HG02763 (cell line): ENCODE results near the gene TRMO.

Source experiments
- ATAC-seq: cut with Tn5 transposase; IDR thresholded peaks from one replicate; pipeline ENCODE4 v1.9.1; 2021; ENCODE audit warnings: mild to moderate bottlenecking, moderate library complexity; ENCODE audit not compliant: unreplicated experiment

TRMO gene

GRCh38 chr9:97940233-97940632 lies 17.9 kb upstream of the TRMO start:
- no peak for ATAC-seq

GRCh38 chr9:97938081-97938644 lies 15.9 kb upstream of the TRMO start, which contains the start of gene HEMGN:
TSS of gene HEMGN (minus strand) at chr9:97938172. CDS start at chr9:97938136, 36 bp downstream.
- no peak for ATAC-seq

- ATAC-seq: no peak
Measured at GRCh38 chr9:97936998-97937397, 14.7 kb upstream of the TRMO start.

GRCh38 chr9:97935276-97935675 lies 13.0 kb upstream of the TRMO start:
- ATAC-seq: no peak

GRCh38 chr9:97934321-97935115 lies 12.2 kb upstream of the TRMO start:
- no peak for ATAC-seq

GRCh38 chr9:97933297-97933998 lies 11.1 kb upstream of the TRMO start:
- no peak for ATAC-seq

- ATAC-seq: no peak
Measured at GRCh38 chr9:97930972-97931371, 8.7 kb upstream of the TRMO start.

- ATAC-seq: no peak
Measured at GRCh38 chr9:97928986-97929604, 6.8 kb upstream of the TRMO start.

GRCh38 chr9:97925497-97926334 lies 3.4 kb upstream of the TRMO start:
- no peak for ATAC-seq

- ATAC-seq: no peak
Measured at GRCh38 chr9:97924386-97924785, 2.1 kb upstream of the TRMO start.

- no peak for ATAC-seq
Measured at GRCh38 chr9:97923529-97924108, 1.3 kb upstream of the TRMO start.

- ATAC-seq: no peak
Measured at GRCh38 chr9:97919217-97919813, 3.0 kb downstream of the TRMO start.

- ATAC-seq: no peak
Measured at GRCh38 chr9:97918611-97919010, 3.7 kb downstream of the TRMO start.

- ATAC-seq: no peak
Measured at GRCh38 chr9:97911970-97912369, 10.3 kb downstream of the TRMO start.

- no peak for ATAC-seq
Measured at GRCh38 chr9:97911528-97911927, 10.8 kb downstream of the TRMO start.

- no peak for ATAC-seq
Measured at GRCh38 chr9:97910357-97910756, 11.9 kb downstream of the TRMO start.

- ATAC-seq: no peak
Measured at GRCh38 chr9:97908705-97909104, 13.6 kb downstream of the TRMO start.

GRCh38 chr9:97907632-97908031 lies 14.7 kb downstream of the TRMO start:
- no peak for ATAC-seq

GRCh38 chr9:97907046-97907445 lies 15.3 kb downstream of the TRMO start:
- ATAC-seq: no peak
